ENCODE measurements around the gene ALX4.
A peak's percentile ranks its signal among the peaks of the same experiment; 100 is the strongest.

Gene ALX4

GRCh38 chr11:44244639-44245310 is 65.2 kb downstream of the ALX4 start:
- DNase-seq (ENCODE audit: low spot score), result no peak

GRCh38 chr11:44243595-44244343 is 66.2 kb downstream of the ALX4 start:
- DNase-seq (ENCODE audit: low spot score), result no peak

- no peak for DNase-seq (ENCODE audit: low spot score)
These were observed 66.9 kb downstream of the ALX4 start for GRCh38 chr11:44243086-44243485.

- no peak for DNase-seq (ENCODE audit: low spot score)
These were observed 68.1 kb downstream of the ALX4 start for GRCh38 chr11:44241851-44242250.

GRCh38 chr11:44237156-44237555 is 72.8 kb downstream of the ALX4 start:
- no peak for DNase-seq (ENCODE audit: low spot score)

- no peak for DNase-seq (ENCODE audit: low spot score)
These were observed 73.6 kb downstream of the ALX4 start for GRCh38 chr11:44236296-44236695.

GRCh38 chr11:44235765-44236201 is 74.2 kb downstream of the ALX4 start:
- no peak for DNase-seq (ENCODE audit: low spot score)

- no peak for DNase-seq (ENCODE audit: low spot score)
These were observed 80.3 kb downstream of the ALX4 start for GRCh38 chr11:44229624-44230023.

GRCh38 chr11:44229098-44229497 is 80.8 kb downstream of the ALX4 start:
- DNase-seq (ENCODE audit: low spot score), result no peak

- DNase-seq (ENCODE audit: low spot score), result no peak
These were observed 81.6 kb downstream of the ALX4 start for GRCh38 chr11:44228379-44228778.

- no peak for DNase-seq (ENCODE audit: low spot score)
These were observed 83.0 kb downstream of the ALX4 start for GRCh38 chr11:44226945-44227344.

GRCh38 chr11:44226490-44226889 is 83.4 kb downstream of the ALX4 start:
- no peak for DNase-seq (ENCODE audit: low spot score)

- no peak for DNase-seq (ENCODE audit: low spot score)
These were observed 85.0 kb downstream of the ALX4 start for GRCh38 chr11:44224867-44225501.

- no peak for DNase-seq (ENCODE audit: low spot score)
These were observed 86.7 kb downstream of the ALX4 start for GRCh38 chr11:44223238-44223637.

GRCh38 chr11:44221992-44222391 is 87.9 kb downstream of the ALX4 start:
- DNase-seq (ENCODE audit: low spot score), result no peak

GRCh38 chr11:44221456-44221855 is 88.5 kb downstream of the ALX4 start:
- DNase-seq (ENCODE audit: low spot score), result no peak

GRCh38 chr11:44219830-44220796 is 89.8 kb downstream of the ALX4 start:
- DNase-seq (ENCODE audit: low spot score), result no peak

- no peak for DNase-seq (ENCODE audit: low spot score)
These were observed 92.5 kb downstream of the ALX4 start for GRCh38 chr11:44217432-44217831.

GRCh38 chr11:44213148-44213547 is 96.8 kb downstream of the ALX4 start:
- peak; percentile 48 for DNase-seq (ENCODE audit: low spot score)

GRCh38 chr11:44212128-44212527 is 97.8 kb downstream of the ALX4 start:
- no peak for DNase-seq (ENCODE audit: low spot score)
